ENCODE measurements around the gene STX18.

The STX18 gene

GRCh38 chr4:4439782-4440181, 102.1 kb downstream of the STX18 start:
- H2AFZ ChIP-seq (ENCODE audit: low read length) = no peak overlapping the region
- DNase-seq = no peak
- no peaks in the 10 kb centered on the region for H4K20me1 ChIP-seq (ENCODE audit: insufficient read depth, low read length)
- no peaks in the 10 kb centered on the region for H3K9me2 ChIP-seq (replicated peaks; ENCODE audit: insufficient read depth, low read length)
- no peak overlapping the region for H3K4me3 ChIP-seq (ENCODE audit: low read length)
- no peaks in the 10 kb centered on the region for H3K79me2 ChIP-seq (ENCODE audit: low read length)
- no peak overlapping the region for H3K9ac ChIP-seq (ENCODE audit: low read length)
- no peaks in the 10 kb centered on the region for H3K4me1 ChIP-seq (ENCODE audit: low read length)
- H3K36me3 ChIP-seq (replicated peaks; ENCODE audit: insufficient read depth, low read length) = no peaks in the 10 kb centered on the region
- H3F3A ChIP-seq (ENCODE audit: insufficient read depth, low read length) = no peaks in the 10 kb centered on the region
- H3K27me3 ChIP-seq (replicated peaks; ENCODE audit: insufficient read depth, low read length) = no peaks in the 10 kb centered on the region
- no peaks in the 10 kb centered on the region for H3K9me3 ChIP-seq (replicated peaks; ENCODE audit: insufficient read depth, low read length)
- H3K27ac ChIP-seq (ENCODE audit: low read length) = no peak overlapping the region
- H3K4me2 ChIP-seq (ENCODE audit: low read depth, low read length) = no peak overlapping the region
- TF ChIP-seq, protein P1, sequence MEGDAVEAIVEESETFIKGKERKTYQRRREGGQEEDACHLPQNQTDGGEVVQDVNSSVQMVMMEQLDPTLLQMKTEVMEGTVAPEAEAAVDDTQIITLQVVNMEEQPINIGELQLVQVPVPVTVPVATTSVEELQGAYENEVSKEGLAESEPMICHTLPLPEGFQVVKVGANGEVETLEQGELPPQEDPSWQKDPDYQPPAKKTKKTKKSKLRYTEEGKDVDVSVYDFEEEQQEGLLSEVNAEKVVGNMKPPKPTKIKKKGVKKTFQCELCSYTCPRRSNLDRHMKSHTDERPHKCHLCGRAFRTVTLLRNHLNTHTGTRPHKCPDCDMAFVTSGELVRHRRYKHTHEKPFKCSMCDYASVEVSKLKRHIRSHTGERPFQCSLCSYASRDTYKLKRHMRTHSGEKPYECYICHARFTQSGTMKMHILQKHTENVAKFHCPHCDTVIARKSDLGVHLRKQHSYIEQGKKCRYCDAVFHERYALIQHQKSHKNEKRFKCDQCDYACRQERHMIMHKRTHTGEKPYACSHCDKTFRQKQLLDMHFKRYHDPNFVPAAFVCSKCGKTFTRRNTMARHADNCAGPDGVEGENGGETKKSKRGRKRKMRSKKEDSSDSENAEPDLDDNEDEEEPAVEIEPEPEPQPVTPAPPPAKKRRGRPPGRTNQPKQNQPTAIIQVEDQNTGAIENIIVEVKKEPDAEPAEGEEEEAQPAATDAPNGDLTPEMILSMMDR (IDR thresholded peaks at IDR 0.05; ENCODE audit: low read length) = no peak
- no peak for TF ChIP-seq EZH2phosphoT487 (IDR thresholded peaks at IDR 0.05; ENCODE audit: low read length)
- TF ChIP-seq EZH2 (optimal IDR thresholded peaks at IDR 0.05; ENCODE audit: low read depth, low read length) = no peak

GRCh38 chr4:4438891-4439290, 103.0 kb downstream of the STX18 start:
- TF ChIP-seq, protein P1 (IDR thresholded peaks at IDR 0.05; ENCODE audit: low read length) = no peak
- TF ChIP-seq EZH2 (optimal IDR thresholded peaks at IDR 0.05; ENCODE audit: low read depth, low read length) = no peak
- no peak for TF ChIP-seq EZH2phosphoT487 (IDR thresholded peaks at IDR 0.05; ENCODE audit: low read length)
- H4K20me1 ChIP-seq (ENCODE audit: insufficient read depth, low read length) = no peaks in the 10 kb centered on the region
- no peaks in the 10 kb centered on the region for H3K9me2 ChIP-seq (replicated peaks; ENCODE audit: insufficient read depth, low read length)
- H3K27ac ChIP-seq (ENCODE audit: low read length) = no peak overlapping the region
- H3K4me1 ChIP-seq (ENCODE audit: low read length) = no peaks in the 10 kb centered on the region
- no peaks in the 10 kb centered on the region for H3K79me2 ChIP-seq (ENCODE audit: low read length)
- DNase-seq = no peak
- no peak overlapping the region for H2AFZ ChIP-seq (ENCODE audit: low read length)
- H3K36me3 ChIP-seq (replicated peaks; ENCODE audit: insufficient read depth, low read length) = no peaks in the 10 kb centered on the region
- H3K27me3 ChIP-seq (replicated peaks; ENCODE audit: insufficient read depth, low read length) = no peaks in the 10 kb centered on the region
- no peak overlapping the region for H3K4me2 ChIP-seq (ENCODE audit: low read depth, low read length)
- H3K9ac ChIP-seq (ENCODE audit: low read length) = no peak overlapping the region
- no peaks in the 10 kb centered on the region for H3K9me3 ChIP-seq (replicated peaks; ENCODE audit: insufficient read depth, low read length)
- no peaks in the 10 kb centered on the region for H3F3A ChIP-seq (ENCODE audit: insufficient read depth, low read length)
- H3K4me3 ChIP-seq (ENCODE audit: low read length) = no peak overlapping the region

DNA sequence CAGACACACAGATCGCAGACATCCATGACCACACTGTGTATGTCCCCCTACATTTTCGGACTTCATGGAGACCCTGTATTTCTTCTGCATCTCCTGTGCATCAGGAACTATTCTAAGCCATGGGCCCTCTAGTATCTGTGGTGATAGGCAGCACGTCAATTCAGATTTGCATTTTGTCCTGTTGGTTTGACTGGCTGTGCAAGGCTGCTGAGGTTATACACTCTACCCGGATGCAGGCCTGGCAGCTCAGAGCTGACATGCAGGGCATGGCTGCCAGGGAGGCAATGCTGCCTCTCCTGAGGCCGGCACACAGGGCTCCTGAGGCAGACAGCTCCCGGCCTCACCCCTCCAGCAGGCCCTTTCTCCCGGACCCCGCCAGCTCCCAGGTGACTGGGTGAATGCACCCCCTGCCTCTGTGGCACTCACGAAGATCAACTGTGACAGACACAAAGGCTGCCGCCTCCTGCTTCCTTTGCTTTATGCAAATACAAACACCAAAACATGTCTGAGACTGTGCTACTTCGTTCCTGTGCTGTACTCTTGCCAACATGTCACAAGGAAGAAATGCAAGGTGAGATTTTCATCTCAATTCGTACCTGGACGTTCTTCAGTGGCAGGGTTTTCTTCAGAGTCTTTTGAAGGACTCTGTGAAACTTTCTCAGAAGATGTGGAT, 103.9 kb downstream of the STX18 start:
- Histone ChIP-seq H3F3A (ENCODE audit: insufficient read depth, low read length) (no peaks in the 10 kb centered on the region), H3K79me2 (ENCODE audit: low read length) (no peaks in the 10 kb centered on the region), H3K9ac (ENCODE audit: low read length) (no peak overlapping the region), H3K4me1 (ENCODE audit: low read length) (no peaks in the 10 kb centered on the region), H3K9me2 (replicated peaks; ENCODE audit: insufficient read depth, low read length) (no peaks in the 10 kb centered on the region), H2AFZ (ENCODE audit: low read length) (no peak overlapping the region), H3K4me3 (ENCODE audit: low read length) (no peak overlapping the region), H3K27ac (ENCODE audit: low read length) (no peak overlapping the region), H3K9me3 (replicated peaks; ENCODE audit: insufficient read depth, low read length) (no peaks in the 10 kb centered on the region), H3K36me3 (replicated peaks; ENCODE audit: insufficient read depth, low read length) (no peaks in the 10 kb centered on the region), H3K4me2 (ENCODE audit: low read depth, low read length) (no peak overlapping the region), H3K27me3 (replicated peaks; ENCODE audit: insufficient read depth, low read length) (no peaks in the 10 kb centered on the region), H4K20me1 (ENCODE audit: insufficient read depth, low read length) (no peaks in the 10 kb centered on the region)
- no peak for TF ChIP-seq EZH2phosphoT487 (IDR thresholded peaks at IDR 0.05; ENCODE audit: low read length)
- TF ChIP-seq EZH2 (optimal IDR thresholded peaks at IDR 0.05; ENCODE audit: low read depth, low read length) = no peak
- TF ChIP-seq, protein P1 (IDR thresholded peaks at IDR 0.05; ENCODE audit: low read length) = no peak
- DNase-seq = no peak
